GM21360 (cell line): Measurements from ENCODE around the gene RGS21.

Source experiments
- ATAC-seq: cut with Tn5 transposase; IDR thresholded peaks from one replicate; pipeline ENCODE4 v1.9.1; 2021; ENCODE audit warnings: mild to moderate bottlenecking, moderate library complexity; ENCODE audit not compliant: unreplicated experiment

Gene RGS21

DNA sequence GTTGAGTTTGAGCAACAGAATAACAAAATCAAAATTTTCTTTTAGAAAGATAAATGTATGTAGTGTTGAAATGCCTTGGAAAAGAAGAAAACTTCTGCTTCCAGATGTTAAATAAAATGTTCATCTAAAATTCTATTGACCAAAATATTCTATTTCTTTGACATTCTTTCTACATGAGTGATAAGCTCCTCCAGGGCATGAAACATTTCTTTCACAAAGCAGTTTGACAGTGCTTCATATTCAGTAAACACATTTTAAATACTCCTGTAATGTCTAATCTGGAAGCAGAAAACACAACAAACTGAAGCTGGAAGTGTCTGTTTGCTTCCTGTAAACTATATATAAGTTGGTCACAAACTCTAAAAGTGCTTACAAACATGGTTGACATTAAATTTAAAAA is 61.5 kb downstream of the RGS21 start:
- ATAC-seq = no peak

DNA sequence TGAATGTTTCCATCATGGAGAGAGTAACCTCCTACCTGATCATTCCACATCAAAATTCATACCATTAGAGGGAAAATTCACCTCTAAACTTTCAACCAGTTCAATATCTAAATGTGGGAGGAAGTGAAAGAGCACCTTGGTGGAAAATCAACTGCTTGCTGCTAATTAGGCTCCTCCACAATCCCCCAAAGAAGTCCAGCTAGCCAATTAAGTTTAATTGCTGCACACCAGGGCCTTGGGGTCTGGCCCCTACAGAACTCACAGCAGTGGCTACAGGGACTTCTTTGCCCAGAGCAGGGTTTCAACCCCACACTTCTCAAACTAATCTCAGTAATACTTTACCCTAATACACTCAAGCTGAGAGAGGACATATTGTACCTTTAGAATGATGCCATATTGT is 62.1 kb downstream of the RGS21 start:
- ATAC-seq = no peak

DNA sequence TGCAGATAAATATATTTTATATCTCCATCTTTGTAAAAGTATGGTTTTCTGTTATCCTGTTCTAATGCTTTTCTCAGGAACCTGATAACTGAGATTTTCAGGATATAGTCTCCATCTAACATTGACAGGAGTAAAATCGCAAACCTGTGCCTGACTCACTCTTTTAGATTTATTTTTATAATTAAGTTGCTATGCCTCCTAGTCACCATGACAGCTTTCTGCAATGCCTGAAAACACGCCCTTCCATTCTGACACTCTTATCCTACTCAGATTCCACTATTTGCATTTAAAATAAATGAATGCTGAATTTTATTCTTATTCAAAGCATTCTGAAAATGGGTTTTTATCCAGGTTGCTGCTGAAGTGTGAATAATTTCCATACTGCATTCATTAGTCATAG is 62.8 kb downstream of the RGS21 start:
- no peak for ATAC-seq

DNA sequence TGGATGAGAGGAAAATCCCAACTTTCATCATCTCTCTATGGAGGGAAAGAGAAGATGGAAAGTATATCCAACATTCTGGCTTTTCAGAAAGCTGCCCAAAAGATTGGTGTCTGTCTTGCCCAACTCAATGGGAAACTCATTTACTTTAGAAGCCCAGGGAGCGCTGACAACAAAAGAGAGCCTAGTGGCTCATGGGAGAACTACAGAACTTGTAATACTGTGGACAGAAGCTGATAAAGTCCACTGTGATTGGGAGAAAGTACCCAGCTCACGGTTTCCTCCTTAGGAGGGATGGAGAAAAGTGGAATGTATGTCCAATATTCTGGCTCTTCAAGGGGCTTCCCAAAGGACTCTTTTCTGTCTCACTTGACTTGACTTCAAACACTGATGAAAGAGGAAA is 66.0 kb downstream of the RGS21 start:
- no peak for ATAC-seq

DNA sequence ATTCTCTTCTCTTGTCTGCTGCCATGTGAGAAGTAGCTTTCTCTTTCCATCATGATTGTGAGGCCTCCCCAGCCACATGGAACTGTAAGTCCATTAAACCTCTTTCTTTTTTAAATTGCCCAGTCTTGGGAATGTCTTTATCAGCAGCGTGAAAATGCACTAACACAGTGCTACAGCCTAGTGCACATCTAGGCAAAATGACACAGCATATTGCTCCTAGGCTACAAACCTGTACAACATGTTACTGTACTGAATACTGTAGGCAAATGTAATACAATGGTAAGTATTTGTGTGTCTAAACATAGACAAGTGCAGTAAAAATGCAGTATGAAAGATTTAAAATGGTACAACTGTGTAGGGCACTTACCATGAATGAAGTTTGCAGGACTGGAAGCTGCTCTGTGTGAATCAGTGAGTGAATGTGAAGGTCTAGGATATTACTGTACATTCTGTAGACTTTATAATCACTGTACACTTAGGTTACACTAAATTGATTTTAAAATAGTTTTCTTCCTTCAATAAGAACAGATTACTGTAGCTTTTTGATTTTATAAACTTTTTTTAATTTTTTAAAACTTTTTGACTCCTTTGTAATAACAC is 69.4 kb downstream of the RGS21 start:
- no peak for ATAC-seq

DNA sequence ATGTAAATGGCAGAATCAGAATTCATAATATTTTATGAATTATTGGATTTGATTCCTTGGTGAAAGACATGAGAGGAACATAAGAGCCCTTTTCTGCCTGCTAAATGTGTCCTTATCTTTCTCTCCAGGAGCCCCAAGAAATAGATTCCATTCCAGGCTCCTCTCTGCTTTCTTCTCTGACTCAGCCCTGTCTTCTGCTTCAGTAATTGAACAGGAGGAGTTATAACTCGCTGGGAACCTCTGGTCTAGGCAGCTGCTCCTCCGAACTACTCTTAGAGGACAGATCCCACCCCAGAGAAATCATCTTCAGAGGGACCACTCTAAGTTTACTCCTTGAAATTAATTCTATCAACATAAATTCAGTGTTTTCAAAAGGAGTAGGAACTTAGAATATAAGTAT is 78.4 kb downstream of the RGS21 start:
- no peak for ATAC-seq

DNA sequence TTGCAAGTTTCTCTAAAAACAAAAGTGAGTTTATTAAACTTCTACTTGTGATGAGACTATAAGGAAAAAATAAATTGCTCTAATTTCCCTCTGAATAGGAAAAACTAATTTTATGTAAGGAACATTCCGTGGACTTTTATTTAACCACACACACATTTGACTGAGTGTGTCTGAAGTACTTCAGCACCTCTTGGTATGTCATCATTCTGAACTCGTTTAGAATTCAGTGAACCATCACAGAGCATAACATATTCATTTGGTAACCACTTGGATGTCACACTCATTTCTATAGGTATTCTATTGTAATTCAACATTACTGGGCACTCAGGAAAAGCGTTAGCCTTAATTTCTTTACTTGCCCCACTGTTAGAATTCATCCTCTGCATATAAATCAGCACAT is 79.1 kb downstream of the RGS21 start:
- no peak for ATAC-seq

DNA sequence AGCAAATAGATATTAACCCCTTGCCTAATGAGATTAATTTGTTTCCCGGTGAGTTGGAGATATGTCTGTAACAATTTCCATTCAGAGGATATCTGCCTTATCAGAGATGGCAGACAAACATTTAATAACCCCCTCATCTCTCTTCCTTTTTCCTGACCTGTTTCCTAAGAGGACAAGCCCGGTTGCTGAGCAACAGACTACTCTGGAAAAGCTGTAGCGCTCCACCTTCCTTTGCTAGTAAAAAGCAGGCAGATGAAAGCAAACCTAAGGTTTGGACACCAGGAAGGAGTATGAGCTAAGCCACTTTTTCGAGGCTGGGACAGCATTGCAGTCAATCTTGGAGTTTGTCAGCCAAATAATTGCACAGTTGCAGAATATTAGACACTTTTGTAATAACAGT is 82.4 kb downstream of the RGS21 start:
- ATAC-seq = no peak

DNA sequence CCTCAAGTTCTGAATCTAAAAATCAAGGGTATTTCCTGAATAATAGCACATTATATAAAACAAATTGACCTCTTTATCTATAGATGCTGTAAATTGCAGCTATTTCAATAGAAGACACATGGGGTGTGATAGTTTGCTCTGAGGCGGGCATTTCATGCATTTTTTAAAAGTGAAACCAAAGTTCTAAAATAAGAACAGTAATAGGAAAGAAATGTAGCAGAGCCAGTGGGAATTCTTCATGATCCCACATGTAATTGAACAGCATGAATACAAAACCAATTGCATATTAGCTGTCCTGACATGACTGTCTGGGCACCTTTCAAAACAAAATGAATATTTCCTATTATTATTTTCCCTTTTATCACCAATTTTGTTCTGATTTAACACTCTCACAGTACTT is 85.0 kb downstream of the RGS21 start:
- no peak for ATAC-seq

DNA sequence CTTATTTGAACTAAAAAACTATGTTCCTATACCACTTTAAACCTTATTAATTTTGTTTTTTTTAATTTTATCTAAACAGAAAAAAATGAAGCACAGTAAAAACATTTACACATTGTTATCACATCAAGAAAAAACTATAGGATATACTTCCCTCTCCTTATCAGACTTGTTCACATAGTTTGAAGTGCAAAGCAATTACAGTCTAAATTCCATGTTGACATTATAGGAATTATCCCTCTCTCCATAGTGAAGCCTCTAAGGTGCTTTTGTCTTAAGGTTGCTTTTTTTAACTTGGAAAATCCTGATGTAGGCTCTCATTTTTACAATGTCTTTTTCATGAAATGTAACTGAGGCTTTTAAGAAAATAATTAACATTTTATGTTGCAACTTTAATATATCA is 85.8 kb downstream of the RGS21 start:
- ATAC-seq = no peak

DNA sequence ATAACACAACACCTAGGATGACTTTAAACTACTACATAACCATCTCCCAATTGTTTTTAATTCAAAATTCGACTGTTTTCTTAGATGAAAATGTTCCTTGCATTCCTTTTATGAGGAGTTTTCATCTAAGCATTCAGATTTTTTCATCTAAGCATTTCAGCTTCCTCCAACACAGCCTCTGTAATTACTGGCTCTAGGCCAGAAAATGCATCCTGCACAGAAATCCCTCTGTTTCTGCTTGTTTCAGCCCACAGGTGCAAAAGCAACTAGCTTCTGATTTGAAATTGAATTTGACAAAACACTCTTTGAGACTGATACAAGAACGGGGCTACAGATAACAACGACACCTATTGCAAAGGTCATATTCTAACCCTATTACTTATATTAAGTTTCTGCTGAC is 90.4 kb downstream of the RGS21 start:
- ATAC-seq = no peak
